WTC11 (cell line): ENCODE measurements around the gene MORC1.

Source experiments
- CBFB ChIP-seq: sonication (generic); formaldehyde crosslinking; IDR thresholded peaks from 2 replicates; pipeline ENCODE4 v1.8.1; 2022; ENCODE audit warnings: mild to moderate bottlenecking, low read depth, missing genetic modification reagents
- CREM ChIP-seq: sonication (generic); formaldehyde crosslinking; IDR thresholded peaks from 2 replicates; pipeline ENCODE4 v1.8.1; 2022; ENCODE audit warnings: mild to moderate bottlenecking, missing genetic modification reagents, moderate library complexity
- CTCF ChIP-seq: fragments of 200-600 bp; IDR thresholded peaks from 2 replicates; pipeline ENCODE4 v1.8.0; 2022; ENCODE audit warnings: antibody characterized with exemption
- ELF4 ChIP-seq: sonication (generic); formaldehyde crosslinking; IDR thresholded peaks from 2 replicates; pipeline ENCODE4 v1.8.1; 2022; ENCODE audit warnings: low read depth, mild to moderate bottlenecking, moderate library complexity, missing genetic modification reagents
- ETV6 ChIP-seq: sonication (generic); formaldehyde crosslinking; IDR thresholded peaks from 2 replicates; pipeline ENCODE4 v1.8.1; 2022; ENCODE audit warnings: mild to moderate bottlenecking, missing genetic modification reagents
- MAX ChIP-seq: sonication (generic); formaldehyde crosslinking; IDR thresholded peaks from 2 replicates; pipeline ENCODE4 v1.8.0; 2022; ENCODE audit warnings: mild to moderate bottlenecking, missing genetic modification reagents
- NFYB ChIP-seq: sonication (generic); formaldehyde crosslinking; conservative IDR thresholded peaks from 2 replicates; pipeline ENCODE4 v1.8.0; 2022; ENCODE audit warnings: low read depth, missing genetic modification reagents
- NR1H2 ChIP-seq: sonication (generic); formaldehyde crosslinking; IDR thresholded peaks from 2 replicates; pipeline ENCODE4 v1.9.0; 2021; ENCODE audit warnings: mild to moderate bottlenecking, moderate library complexity, missing genetic modification reagents
- TCF7 ChIP-seq: sonication (generic); formaldehyde crosslinking; IDR thresholded peaks from 2 replicates; pipeline ENCODE4 v1.8.0; 2022; ENCODE audit warnings: mild to moderate bottlenecking, low read depth, missing genetic modification reagents, moderate library complexity
- ZNF317 ChIP-seq: sonication (generic); formaldehyde crosslinking; IDR thresholded peaks from 2 replicates; pipeline ENCODE4 v1.8.1; 2023; ENCODE audit warnings: low read depth, mild to moderate bottlenecking, moderate library complexity, missing genetic modification reagents, borderline replicate concordance
- TF ChIP-seq, protein P1 (sequence below): fragments of 250-450 bp; sonication (Bioruptor Pico); IDR thresholded peaks from 2 replicates; pipeline ENCODE4 v2.1.2; 2022; ENCODE audit warnings: mild to moderate bottlenecking, moderate library complexity
- TF ChIP-seq, protein P2 (sequence below): sonication (generic); formaldehyde crosslinking; IDR thresholded peaks from 2 replicates; pipeline ENCODE4 v1.8.0; 2022; ENCODE audit warnings: mild to moderate bottlenecking, missing genetic modification reagents
- TF ChIP-seq, protein P3 (sequence below): sonication (generic); formaldehyde crosslinking; IDR thresholded peaks from 2 replicates; pipeline ENCODE4 v1.8.1; 2022; ENCODE audit warnings: mild to moderate bottlenecking, moderate library complexity, missing genetic modification reagents

GRCh38 chr3:109132801-109133473, 15.0 kb upstream of the MORC1 start:
- TF ChIP-seq, protein P1, sequence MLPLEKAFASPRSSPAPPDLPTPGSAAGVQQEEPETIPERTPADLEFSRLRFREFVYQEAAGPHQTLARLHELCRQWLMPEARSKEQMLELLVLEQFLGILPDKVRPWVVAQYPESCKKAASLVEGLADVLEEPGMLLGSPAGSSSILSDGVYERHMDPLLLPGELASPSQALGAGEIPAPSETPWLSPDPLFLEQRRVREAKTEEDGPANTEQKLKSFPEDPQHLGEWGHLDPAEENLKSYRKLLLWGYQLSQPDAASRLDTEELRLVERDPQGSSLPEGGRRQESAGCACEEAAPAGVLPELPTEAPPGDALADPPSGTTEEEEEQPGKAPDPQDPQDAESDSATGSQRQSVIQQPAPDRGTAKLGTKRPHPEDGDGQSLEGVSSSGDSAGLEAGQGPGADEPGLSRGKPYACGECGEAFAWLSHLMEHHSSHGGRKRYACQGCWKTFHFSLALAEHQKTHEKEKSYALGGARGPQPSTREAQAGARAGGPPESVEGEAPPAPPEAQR (CRISPR knock-in tag): no peak
- TF ChIP-seq, protein P2, sequence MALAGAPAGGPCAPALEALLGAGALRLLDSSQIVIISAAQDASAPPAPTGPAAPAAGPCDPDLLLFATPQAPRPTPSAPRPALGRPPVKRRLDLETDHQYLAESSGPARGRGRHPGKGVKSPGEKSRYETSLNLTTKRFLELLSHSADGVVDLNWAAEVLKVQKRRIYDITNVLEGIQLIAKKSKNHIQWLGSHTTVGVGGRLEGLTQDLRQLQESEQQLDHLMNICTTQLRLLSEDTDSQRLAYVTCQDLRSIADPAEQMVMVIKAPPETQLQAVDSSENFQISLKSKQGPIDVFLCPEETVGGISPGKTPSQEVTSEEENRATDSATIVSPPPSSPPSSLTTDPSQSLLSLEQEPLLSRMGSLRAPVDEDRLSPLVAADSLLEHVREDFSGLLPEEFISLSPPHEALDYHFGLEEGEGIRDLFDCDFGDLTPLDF (CRISPR knock-in tag): no peak
- TF ChIP-seq CTCF: no peak
- no peak for TF ChIP-seq MAX
- TF ChIP-seq, protein P3, sequence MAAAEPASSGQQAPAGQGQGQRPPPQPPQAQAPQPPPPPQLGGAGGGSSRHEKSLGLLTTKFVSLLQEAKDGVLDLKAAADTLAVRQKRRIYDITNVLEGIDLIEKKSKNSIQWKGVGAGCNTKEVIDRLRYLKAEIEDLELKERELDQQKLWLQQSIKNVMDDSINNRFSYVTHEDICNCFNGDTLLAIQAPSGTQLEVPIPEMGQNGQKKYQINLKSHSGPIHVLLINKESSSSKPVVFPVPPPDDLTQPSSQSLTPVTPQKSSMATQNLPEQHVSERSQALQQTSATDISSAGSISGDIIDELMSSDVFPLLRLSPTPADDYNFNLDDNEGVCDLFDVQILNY (CRISPR knock-in tag): no peak
- no peak for TF ChIP-seq CBFB (CRISPR knock-in tag)
- no peak for TF ChIP-seq NFYB (CRISPR knock-in tag)
- TF ChIP-seq NR1H2 (CRISPR knock-in tag): no peak
- no peak for TF ChIP-seq ETV6 (CRISPR knock-in tag)
- no peak for TF ChIP-seq TCF7
- no peak for TF ChIP-seq CREM (CRISPR knock-in tag)
- TF ChIP-seq ZNF317: no peak
- no peak for TF ChIP-seq ELF4 (CRISPR knock-in tag)
